Spinal cord (tissue), 10 donors: ENCODE measurements around the gene TMEM91. TPM values are rescaled to one million over a fixed set of nuclear protein-coding genes. Genes with fewer than 3 reads are reported as not detected.

Experiments
- DNase-seq, 6 donors: peaks; one replicate each; pipeline versions ENCODE4 v3.0.0 to v3.0.0-alpha.2; 2013 to 2015; ENCODE audit warnings: low spot score in 6 of 6, low read depth in 4 of 6
- H3K27ac ChIP-seq: one replicate; pipeline ENCODE4 v1.5.1; 2013; ENCODE audit warnings: low read depth, low read length, control low read depth
- H3K27me3 ChIP-seq: one replicate; pipeline ENCODE4 v1.6.1; 2013; ENCODE audit warnings: low read length; ENCODE audit not compliant: control insufficient read depth, insufficient read depth
- H3K36me3 ChIP-seq: one replicate; pipeline ENCODE4 v1.6.1; 2013; ENCODE audit warnings: low read length; ENCODE audit not compliant: control insufficient read depth, insufficient read depth
- H3K4me1 ChIP-seq: one replicate; pipeline ENCODE4 v1.6.1; 2013; ENCODE audit warnings: low read length; ENCODE audit not compliant: control insufficient read depth, insufficient read depth
- H3K4me3 ChIP-seq: one replicate; pipeline ENCODE4 v1.5.1; 2013; ENCODE audit warnings: low read depth, low read length, control low read depth
- H3K9me3 ChIP-seq: one replicate; pipeline ENCODE4 v1.6.1; 2013; ENCODE audit warnings: low read length; ENCODE audit not compliant: control insufficient read depth, insufficient read depth
- WGBS: methylation state at CpG from one replicate; pipeline ENCODE4 v1.1.5; 2013; ENCODE audit warnings: missing lambda C conversion rate; ENCODE audit not compliant: insufficient coverage; 5-methylcytosine and 5-hydroxymethylcytosine counted together
- long read RNA-seq, 4 donors: transcript quantifications; one replicate each; lab custom pipeline, GENCODE V29; 2026
- polyA plus RNA-seq, 2 donors: library from polyadenylated mRNA; unstranded; fragments of 120-200 nt; gene quantifications; one replicate each; pipeline ENCODE4 v1.2.1, GENCODE V29; 2013; ENCODE audit not compliant: insufficient read length in 2 of 2
- total RNA-seq, 2 donors: library from RNA; depleted of rRNA in 1 of 2; stranded (reverse); fragments of 120-200 nt in 1 of 2; fragments of >200 nt in 1 of 2; gene quantifications; one replicate each; pipeline versions ENCODE4 v1.2.3 to v1.2.4, GENCODE V29; 2013 to 2014
- donor health status: healthy.

The TMEM91 gene
- total RNA-seq = 10 to 100 TPM in 1 of 2 donors, 1 to 10 TPM in 1; 8.1 to 16.8 TPM
- polyA plus RNA-seq = 10 to 100 TPM; 36.9 to 37.5 TPM
- long read RNA-seq, donor 1, partial matches to known transcripts = 11 of 16 reads
- long read RNA-seq, donor 1, other reads (novel, unspliced or antisense) = 0 of 16 reads
- long read RNA-seq, donor 2, partial matches to known transcripts = 0 of 6 reads
- long read RNA-seq, donor 2, other reads (novel, unspliced or antisense) = 0 of 6 reads
- long read RNA-seq, donor 3, partial matches to known transcripts = 0 of 3 reads
- long read RNA-seq, donor 3, other reads (novel, unspliced or antisense) = 0 of 3 reads
- long read RNA-seq, donor 4, partial matches to known transcripts = 0 of 3 reads
- long read RNA-seq, donor 4, other reads (novel, unspliced or antisense) = 0 of 3 reads

DNA sequence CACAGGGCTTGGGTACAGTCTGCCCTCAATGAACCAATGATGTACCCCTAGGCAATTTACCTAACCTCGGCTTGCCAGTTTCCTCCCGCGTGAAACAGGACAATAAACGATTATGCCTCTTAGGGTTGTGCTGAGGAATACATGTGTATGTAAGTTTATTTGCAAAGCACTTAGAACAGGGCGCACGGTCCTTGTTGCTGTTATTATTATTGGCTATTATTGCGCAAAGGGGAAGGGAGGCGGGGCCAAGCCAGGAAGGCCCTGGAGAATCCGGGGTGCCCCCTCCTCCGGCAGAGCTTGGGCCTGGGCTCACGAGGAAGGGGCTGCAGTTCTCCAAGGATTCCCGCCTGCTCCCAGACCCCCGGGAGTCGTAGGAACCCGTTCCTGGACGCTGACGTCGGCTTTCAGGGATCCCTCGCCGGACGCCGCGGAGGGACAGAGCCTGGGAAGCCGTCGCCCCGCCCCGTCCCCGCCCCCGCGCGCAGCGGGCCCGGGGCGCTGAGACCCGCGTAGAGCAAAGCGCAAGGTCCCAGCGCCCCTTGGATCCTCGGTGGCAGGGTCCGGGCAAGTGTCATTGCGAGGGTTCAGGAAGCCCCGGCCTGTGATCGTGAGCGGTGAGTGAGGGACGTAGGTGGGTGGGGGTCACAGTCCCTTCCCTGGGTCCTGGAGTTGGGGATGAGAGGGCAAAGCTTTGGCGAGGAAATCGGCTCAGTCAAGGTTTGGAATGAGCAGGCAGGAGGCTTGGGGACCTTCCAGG, at the start of gene TMEM91:
Gene TMEM91 (plus strand): TSS at position 293 of the 757 bp plus-strand sequence. CDS start 1,777 bp downstream, outside the sequence.
- H3K36me3 ChIP-seq = peaks cover 8% of the 10 kb centered on the region
- no peak within 1 kb of the TSS for H3K27ac ChIP-seq
- no peaks in the 10 kb centered on the region for H3K9me3 ChIP-seq
- H3K4me3 ChIP-seq = peak within 1 kb of the TSS; percentile 35
- WGBS = 1% methylated on average over 43 of the region's 47 CpGs
- H3K27me3 ChIP-seq = no peaks in the 10 kb centered on the region
- DNase-seq = peak in 2 of 6 donors; percentile 68 to 75
- H3K4me1 ChIP-seq = peaks cover 41% of the 10 kb centered on the region

GRCh38 chr19:41327076-41327575, 49.2 kb upstream of the TMEM91 start:
- peaks cover 5% of the 10 kb centered on the region for H3K27me3 ChIP-seq
- 30% methylated on average over 11 of the region's 13 CpGs for WGBS
- no peaks in the 10 kb centered on the region for H3K9me3 ChIP-seq
- H3K4me3 ChIP-seq = no peak overlapping the region
- peak overlapping the region; percentile 1 for H3K27ac ChIP-seq
- peaks cover 31% of the 10 kb centered on the region for H3K36me3 ChIP-seq
- DNase-seq = peak in 1 of 6 donors; percentile 6
- peaks cover 77% of the 10 kb centered on the region for H3K4me1 ChIP-seq

DNA sequence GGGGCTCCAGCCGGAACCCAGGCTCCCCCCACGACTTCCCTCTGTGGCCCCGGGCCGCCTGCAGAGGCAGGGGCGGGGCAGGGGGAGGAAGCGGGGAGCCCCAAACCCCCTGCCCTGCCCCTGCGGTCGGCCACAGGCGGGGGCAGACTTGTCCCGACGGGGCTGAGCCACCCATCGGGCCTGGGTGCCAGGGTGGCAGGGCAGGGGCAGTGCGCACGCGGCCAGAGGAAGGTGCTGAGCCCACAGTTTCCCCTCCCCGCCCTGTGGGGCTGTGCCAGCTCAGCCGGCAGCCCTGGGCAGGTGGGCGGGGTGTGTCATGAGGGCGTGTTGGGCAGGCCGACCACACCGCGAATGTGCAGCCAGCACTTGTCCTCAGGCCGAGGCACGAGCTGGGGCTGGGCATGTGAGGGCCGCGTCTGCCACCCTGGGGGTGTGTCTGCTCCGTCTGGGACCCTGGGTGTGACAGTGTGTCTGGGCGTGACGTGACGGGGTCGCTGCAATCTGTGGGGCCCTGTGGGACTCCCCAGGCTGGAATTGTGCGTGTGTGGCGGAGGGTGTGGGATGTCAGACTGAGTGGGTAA, 48.7 kb upstream of the TMEM91 start:
- H3K9me3 ChIP-seq = no peaks in the 10 kb centered on the region
- peaks cover 72% of the 10 kb centered on the region for H3K4me1 ChIP-seq
- WGBS = 30% methylated on average over 33 of the region's 33 CpGs
- H3K36me3 ChIP-seq = peaks cover 26% of the 10 kb centered on the region
- H3K27ac ChIP-seq = peak overlapping the region; percentile 1
- no peak overlapping the region for H3K4me3 ChIP-seq
- no peak for DNase-seq
- H3K27me3 ChIP-seq = peaks cover 5% of the 10 kb centered on the region

DNA sequence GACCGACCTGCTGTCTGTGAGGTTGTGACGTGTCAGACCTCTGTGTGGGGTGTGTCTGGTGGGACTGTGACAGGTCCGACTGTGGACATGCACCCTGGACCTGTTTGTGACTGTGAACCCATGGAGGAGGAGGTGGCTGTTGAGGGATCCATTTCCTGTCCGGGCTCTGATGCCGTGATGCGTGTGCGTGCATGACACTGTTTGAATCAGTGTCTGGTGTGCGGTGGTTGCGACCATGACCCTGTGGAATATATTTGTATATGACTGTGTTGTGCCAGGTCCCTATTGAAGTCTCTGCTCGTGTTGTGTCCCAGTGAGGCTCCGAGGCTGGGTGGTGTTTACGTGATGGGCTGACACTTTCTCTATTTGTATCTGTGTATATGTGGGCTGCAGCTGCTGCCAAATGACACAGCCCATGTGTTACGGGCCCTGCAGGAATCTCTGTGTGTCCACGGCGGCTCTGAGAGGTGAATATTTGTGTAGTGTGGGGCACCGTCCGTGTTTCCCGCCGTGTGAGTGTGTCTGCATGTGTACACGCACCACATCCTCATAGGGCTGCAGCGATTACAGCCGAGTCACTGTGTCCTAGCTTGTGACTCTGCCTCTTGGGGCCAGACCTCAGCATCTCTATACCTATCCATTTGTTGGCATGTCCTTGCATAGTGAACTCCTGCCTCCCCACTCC, 48.0 kb upstream of the TMEM91 start:
- Histone ChIP-seq H3K27me3 (peaks cover 5% of the 10 kb centered on the region), H3K4me3 (no peak overlapping the region), H3K36me3 (peaks cover 20% of the 10 kb centered on the region), H3K4me1 (peaks cover 67% of the 10 kb centered on the region), H3K27ac (no peak overlapping the region), H3K9me3 (no peaks in the 10 kb centered on the region)
- 75% methylated on average over 21 of the region's 22 CpGs for whole genome bisulfite sequencing
- DNase-seq = no peak

- no peak for DNase-seq
- Histone ChIP-seq H3K36me3 (peaks cover 15% of the 10 kb centered on the region), H3K27me3 (peaks cover 5% of the 10 kb centered on the region), H3K4me1 (peaks cover 61% of the 10 kb centered on the region), H3K27ac (no peak overlapping the region), H3K4me3 (no peak overlapping the region), H3K9me3 (no peaks in the 10 kb centered on the region)
- whole genome bisulfite sequencing = no CpG with 5 or more reads among the region's 1 CpG
These were observed 47.5 kb upstream of the TMEM91 start for GRCh38 chr19:41328842-41329225.

GRCh38 chr19:41330481-41330880, 45.9 kb upstream of the TMEM91 start:
- 71% methylated on average over 4 of the region's 4 CpGs for WGBS
- Histone ChIP-seq H3K9me3 (no peaks in the 10 kb centered on the region), H3K4me1 (peaks cover 45% of the 10 kb centered on the region), H3K36me3 (peaks cover 12% of the 10 kb centered on the region), H3K27ac (no peak overlapping the region), H3K27me3 (peaks cover 5% of the 10 kb centered on the region), H3K4me3 (no peak overlapping the region)
- peak in 1 of 6 donors; percentile 69 for DNase-seq

DNA sequence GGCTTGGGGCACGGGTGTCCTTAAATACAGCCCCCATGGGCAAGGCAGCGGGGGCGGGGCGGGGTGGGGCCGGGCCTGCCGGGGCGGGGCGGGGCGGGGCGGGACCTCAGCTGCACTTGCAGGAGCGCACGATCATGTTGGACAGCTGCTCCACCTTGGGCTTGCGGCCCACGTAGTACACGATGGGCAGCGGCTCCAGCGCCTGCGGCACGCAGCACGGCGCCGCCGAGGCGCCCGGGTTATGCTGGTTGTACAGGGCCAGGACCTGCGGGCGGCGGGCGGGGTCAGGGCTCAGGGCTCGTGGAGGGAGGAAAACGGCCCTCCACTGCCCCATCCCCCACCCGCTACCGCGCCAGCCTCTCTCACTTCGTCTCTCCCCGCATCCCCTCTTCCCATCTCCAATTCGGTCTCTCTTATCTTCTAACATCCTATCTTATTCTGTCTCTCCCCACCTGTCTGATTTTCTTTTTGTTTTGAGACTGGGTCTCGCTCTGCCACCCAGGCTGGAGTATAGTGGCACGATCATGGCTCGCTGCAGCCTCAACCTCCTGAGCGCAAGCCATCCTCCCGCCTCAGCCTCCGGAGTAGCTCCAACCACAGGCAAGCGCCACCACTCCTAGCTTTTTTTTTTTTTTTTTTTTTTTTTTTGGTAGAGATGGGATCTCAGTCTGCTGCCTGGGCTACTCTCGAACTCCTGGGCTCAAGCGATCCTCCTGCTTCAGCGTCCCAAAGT, 45.2 kb upstream of the TMEM91 start:
- 19% methylated on average over 37 of the region's 47 CpGs for WGBS
- no peak overlapping the region for H3K4me3 ChIP-seq
- peak in 1 of 6 donors; percentile 21 for DNase-seq
- peaks cover 9% of the 10 kb centered on the region for H3K36me3 ChIP-seq
- H3K4me1 ChIP-seq = peaks cover 39% of the 10 kb centered on the region
- H3K27ac ChIP-seq = no peak overlapping the region
- no peaks in the 10 kb centered on the region for H3K9me3 ChIP-seq
- H3K27me3 ChIP-seq = peaks cover 5% of the 10 kb centered on the region

GRCh38 chr19:41332000-41332399, 44.3 kb upstream of the TMEM91 start:
- peaks cover 9% of the 10 kb centered on the region for H3K36me3 ChIP-seq
- no peak for DNase-seq
- H3K9me3 ChIP-seq = no peaks in the 10 kb centered on the region
- peaks cover 4% of the 10 kb centered on the region for H3K27me3 ChIP-seq
- no peak overlapping the region for H3K4me3 ChIP-seq
- no peak overlapping the region for H3K27ac ChIP-seq
- peaks cover 30% of the 10 kb centered on the region for H3K4me1 ChIP-seq
- WGBS = 72% methylated on average over 15 of the region's 16 CpGs
